Thyroid gland (tissue), 4 donors: ENCODE measurements around the gene CPHXL. TPM values are rescaled to one million over a fixed set of nuclear protein-coding genes. Genes with fewer than 3 reads are reported as not detected.

Source experiments
- DNase-seq, 2 donors: peaks; one replicate each; pipeline ENCODE4 v3.0.0-alpha.2; 2019
- H3K27ac ChIP-seq, 3 donors: fragments of 200-600 bp; sonication (generic); 1 replicate in 2 of 3; 2 replicates in 1 of 3; pipeline ENCODE4 v1.5.1; 2016 to 2019; ENCODE audit warnings: mild to moderate bottlenecking in 1 of 3, moderate library complexity in 1 of 3
- H3K27me3 ChIP-seq: fragments of 200-600 bp; sonication (generic); one replicate; pipeline ENCODE4 v1.5.1; 2019
- H3K36me3 ChIP-seq, 2 donors: fragments of 200-600 bp; sonication (generic); one replicate each; pipeline ENCODE4 v1.5.1; 2016 to 2019
- H3K4me1 ChIP-seq, 2 donors: fragments of 200-600 bp; sonication (generic); one replicate each; pipeline ENCODE4 v1.5.1; 2017 to 2019
- H3K4me3 ChIP-seq, 3 donors: fragments of 200-600 bp; sonication (generic); replicated peaks in 1 of 3; 1 replicate in 2 of 3; 2 replicates in 1 of 3; pipeline ENCODE4 v1.5.1; 2016; ENCODE audit warnings: mild to moderate bottlenecking in 1 of 3
- H3K9me3 ChIP-seq: fragments of 200-600 bp; sonication (generic); one replicate; pipeline ENCODE4 v1.5.1; 2017
- CTCF ChIP-seq, 6 experiments: fragments of 200-600 bp in 3 of 6; fragments of 450-650 bp in 3 of 6; sonication (generic) in 3 of 6; IDR thresholded peaks; one replicate each; pipeline ENCODE4 v1.5.1; 2016 to 2019; ENCODE audit warnings: antibody characterized with exemption in 6 of 6, mild to moderate bottlenecking in 2 of 6, inconsistent platforms in 1 of 6, moderate library complexity in 1 of 6
- POLR2A ChIP-seq, 2 donors: fragments of 450-650 bp; IDR thresholded peaks; one replicate each; pipeline ENCODE4 v1.6.1; 2017; ENCODE audit warnings: antibody characterized with exemption in 2 of 2, mild to moderate bottlenecking in 2 of 2, moderate library complexity in 1 of 2
- WGBS, 2 donors: methylation state at CpG; one replicate each; pipeline ENCODE4 v1.1.5; 2017; 5-methylcytosine and 5-hydroxymethylcytosine counted together
- intact Hi-C: fragments of 100-400 bp; cut with DNase I; formaldehyde crosslinking; loops from one replicate; pipeline ENCODE4 v1.15.1; 2023
- total RNA-seq, 4 donors: library from RNA; depleted of rRNA; stranded (reverse); fragments of >200 nt; gene quantifications; one replicate each; pipeline ENCODE4 v1.2.3, GENCODE V29; 2016

CPHXL gene
- total RNA-seq, 4 donors from 2014 or later: not detected

GRCh38 chr16:75733305-75734211, 7.3 kb upstream of the CPHXL start:
- H3K27ac ChIP-seq: peak overlapping the region; percentile 67 to 82 (median 76)
- peak; percentile 87 to 89 for DNase-seq
- peaks cover 20 to 21% of the 10 kb centered on the region in 2 donors for H3K4me1 ChIP-seq
- H3K9me3 ChIP-seq: no peaks in the 10 kb centered on the region
- no peaks in the 10 kb centered on the region for H3K36me3 ChIP-seq
- TF ChIP-seq CTCF (IDR thresholded peaks at IDR 0.05): no peak
- TF ChIP-seq POLR2A (IDR thresholded peaks at IDR 0.05): no peak
- intact Hi-C loops: no loop called here
- no peaks in the 10 kb centered on the region for H3K27me3 ChIP-seq
- no peak overlapping the region for H3K4me3 ChIP-seq
- 20% methylated on average over 6 of the region's 6 CpGs for WGBS, 2 donors

DNA sequence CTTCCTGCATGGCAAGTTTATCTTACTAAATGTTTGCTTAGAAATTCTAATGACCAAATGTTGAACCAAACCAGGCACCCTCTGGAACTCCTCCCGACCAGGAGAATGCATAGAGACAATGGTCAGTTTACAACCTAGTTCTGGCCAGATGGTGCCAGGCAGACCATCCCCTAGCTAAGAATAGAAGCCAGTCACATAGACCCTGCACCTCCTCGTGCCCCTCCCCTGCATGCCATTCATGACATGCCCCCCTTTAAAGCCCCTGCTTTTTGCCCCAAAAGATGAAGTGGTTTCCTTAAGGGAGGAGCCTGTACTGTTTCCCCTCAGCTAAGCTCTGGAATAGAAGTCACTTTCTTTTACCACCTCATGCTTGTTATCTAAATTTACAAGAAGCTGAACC, 6.6 kb upstream of the CPHXL start:
- TF ChIP-seq CTCF (IDR thresholded peaks at IDR 0.05) (no peak), POLR2A (IDR thresholded peaks at IDR 0.05) (no peak)
- intact Hi-C loops: no loop called here
- Histone ChIP-seq H3K4me3 (no peak overlapping the region), H3K9me3 (no peaks in the 10 kb centered on the region), H3K27me3 (no peaks in the 10 kb centered on the region), H3K4me1 (peaks cover 20 to 21% of the 10 kb centered on the region in 2 donors), H3K27ac (peak overlapping the region; percentile 67 to 82 (median 76)), H3K36me3 (no peaks in the 10 kb centered on the region)
- peak in 1 of 2 donors; percentile 4 for DNase-seq
- whole genome bisulfite sequencing, 2 donors: 30 to 34% methylated on average over 2 of the region's 2 CpGs

DNA sequence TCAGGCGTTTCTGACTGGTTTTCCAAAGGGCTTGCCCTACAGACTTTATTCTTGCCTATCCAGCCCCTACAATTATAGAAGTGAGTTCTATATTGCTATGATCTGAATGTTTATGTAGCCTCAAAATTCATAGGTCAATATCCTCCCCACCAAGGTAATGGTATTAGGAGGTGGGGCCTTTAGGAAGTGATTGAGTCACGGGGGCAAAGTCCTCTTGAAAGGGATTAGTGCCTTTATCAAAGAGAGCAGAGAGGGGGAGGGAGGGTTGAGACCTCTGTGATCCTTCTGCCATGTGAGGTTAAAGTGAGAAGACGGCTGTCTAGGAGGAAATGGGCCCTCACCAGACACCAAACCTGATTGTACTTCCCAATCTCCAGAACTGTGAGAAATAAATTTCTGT, 931 bp upstream of the CPHXL start:
- H3K36me3 ChIP-seq: no peaks in the 10 kb centered on the region
- no peaks in the 10 kb centered on the region for H3K9me3 ChIP-seq
- intact Hi-C loops: no loop called here
- WGBS, 2 donors: 66 to 69% methylated on average over 3 of the region's 3 CpGs
- DNase-seq: no peak
- no peak for TF ChIP-seq POLR2A (IDR thresholded peaks at IDR 0.05)
- TF ChIP-seq CTCF (IDR thresholded peaks at IDR 0.05): no peak
- H3K27ac ChIP-seq: no peak overlapping the region
- no peak overlapping the region for H3K4me3 ChIP-seq
- no peaks in the 10 kb centered on the region for H3K4me1 ChIP-seq
- no peaks in the 10 kb centered on the region for H3K27me3 ChIP-seq

DNA sequence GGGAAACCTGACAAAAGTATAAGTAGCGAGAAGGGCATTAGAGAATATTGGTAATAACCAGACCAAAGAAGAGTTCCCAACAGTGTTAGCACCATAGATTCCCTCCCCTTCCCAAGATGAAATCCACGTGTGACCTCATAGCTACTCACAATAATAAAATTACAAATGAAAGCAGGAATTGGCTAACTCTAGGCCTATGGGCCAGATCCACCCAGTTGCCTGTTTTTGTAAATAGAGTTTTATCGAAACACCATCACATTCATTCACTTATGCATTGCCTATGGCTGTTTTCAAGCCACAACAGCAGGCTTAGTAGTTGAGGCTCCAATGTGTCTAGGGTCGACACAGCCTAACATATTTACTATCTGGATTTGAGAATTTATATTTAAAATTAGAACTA, 7.8 kb downstream of the CPHXL start:
- Histone ChIP-seq H3K9me3 (no peaks in the 10 kb centered on the region), H3K36me3 (no peaks in the 10 kb centered on the region), H3K27me3 (no peaks in the 10 kb centered on the region), H3K27ac (no peak overlapping the region), H3K4me1 (no peaks in the 10 kb centered on the region), H3K4me3 (no peak overlapping the region)
- intact Hi-C loops: no loop called here
- WGBS, 2 donors: 90 to 92% methylated on average over 4 of the region's 4 CpGs
- no peak for DNase-seq
- no peak for TF ChIP-seq POLR2A (IDR thresholded peaks at IDR 0.05)

DNA sequence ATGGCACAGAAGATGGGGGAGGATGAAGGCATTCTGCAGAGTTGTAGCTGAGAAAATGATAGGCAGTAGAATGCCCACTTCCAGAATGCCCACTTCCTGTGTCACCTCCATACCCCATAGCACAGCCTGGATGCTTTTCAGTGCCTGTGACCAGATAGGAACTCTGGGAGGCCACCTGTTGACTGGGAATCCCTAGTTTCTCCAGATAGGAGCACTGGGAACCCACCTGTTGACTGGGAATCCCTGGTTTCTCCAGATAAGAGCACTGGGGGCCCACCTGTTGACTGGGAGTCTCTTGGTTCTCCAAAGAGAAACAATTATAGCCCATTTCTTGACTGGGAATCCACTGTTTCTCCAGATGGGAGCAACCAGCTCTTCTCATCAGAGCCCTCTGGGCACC, 11.6 kb downstream of the CPHXL start:
- Histone ChIP-seq H3K4me1 (no peaks in the 10 kb centered on the region), H3K27me3 (no peaks in the 10 kb centered on the region), H3K27ac (no peak overlapping the region), H3K4me3 (no peak overlapping the region), H3K36me3 (no peaks in the 10 kb centered on the region), H3K9me3 (no peaks in the 10 kb centered on the region)
- intact Hi-C loops: no loop called here
- no peak for DNase-seq
- TF ChIP-seq CTCF (IDR thresholded peaks at IDR 0.05): no peak
- no peak for TF ChIP-seq POLR2A (IDR thresholded peaks at IDR 0.05)
